Type B pancreatic cell (in vitro differentiated cells): ENCODE results near the gene ARAP3. TPM values are rescaled to one million over a fixed set of nuclear protein-coding genes. Genes with fewer than 3 reads are reported as not detected.

ENCODE experiments used
- DNase-seq: peaks from one replicate; pipeline ENCODE4 v3.0.0; 2021; ENCODE audit warnings: mixed read lengths; ENCODE audit not compliant: unreplicated experiment; ENCODE audit errors: extremely low spot score
- H3K27ac Mint-ChIP-seq: 2 replicates; pipeline ENCODE4 v1.8.0; 2021; ENCODE audit warnings: mild to moderate bottlenecking, mixed read lengths
- H3K27me3 Mint-ChIP-seq: 2 replicates; pipeline ENCODE4 v1.8.0; 2021; ENCODE audit warnings: mixed read lengths
- H3K36me3 Mint-ChIP-seq: 2 replicates; pipeline ENCODE4 v1.8.0; 2021; ENCODE audit warnings: mixed read lengths
- H3K4me1 Mint-ChIP-seq: one replicate; pipeline ENCODE4 v1.8.0; 2021; ENCODE audit warnings: mixed read lengths; ENCODE audit not compliant: unreplicated experiment
- H3K4me3 Mint-ChIP-seq: 2 replicates; pipeline ENCODE4 v1.8.0; 2021; ENCODE audit warnings: mild to moderate bottlenecking, mixed read lengths
- H3K9me3 Mint-ChIP-seq: 2 replicates; pipeline ENCODE4 v1.8.0; 2021; ENCODE audit warnings: mixed read lengths
- total RNA-seq: library from RNA; stranded (reverse); gene quantifications from 2 replicates; pipeline ENCODE4 v1.2.1, GENCODE V29; 2021; ENCODE audit warnings: low replicate concordance
- TF ChIP-seq, protein P1 (sequence below): fragments of 200-600 bp; sonication (generic); conservative IDR thresholded peaks from 2 replicates; pipeline ENCODE4 v1.5.0; 2021; ENCODE audit warnings: antibody characterized with exemption, mild to moderate bottlenecking

ARAP3 gene
- total RNA-seq, 1 donor from 2014 or later, result 8.4 TPM

DNA sequence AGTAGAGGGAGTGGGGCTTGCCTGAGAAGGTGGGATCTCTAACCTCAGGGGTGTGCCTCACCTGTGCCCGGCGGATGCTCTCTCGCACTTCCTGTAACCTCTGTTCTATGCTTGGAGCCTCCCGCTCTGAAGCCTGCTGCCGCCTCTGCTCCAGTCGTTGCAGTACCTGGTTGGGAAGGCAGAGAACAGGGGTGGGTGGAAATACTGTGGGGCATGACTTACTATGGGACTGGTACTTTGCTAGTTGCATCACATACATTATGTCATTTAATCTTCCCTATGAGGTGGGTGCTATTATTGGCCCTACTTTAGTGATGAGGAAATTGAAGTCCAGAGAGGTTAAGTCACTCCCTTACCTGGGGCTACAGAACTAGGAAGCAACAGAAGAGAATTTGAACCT lies 36.0 kb downstream of the ARAP3 start:
- no peak overlapping the region for H3K4me3 Mint-ChIP-seq
- H3K9me3 Mint-ChIP-seq, result no peaks in the 10 kb centered on the region
- H3K4me1 Mint-ChIP-seq, result peaks cover under 1% of the 10 kb centered on the region
- H3K27ac Mint-ChIP-seq, result no peak overlapping the region
- TF ChIP-seq, protein P1, sequence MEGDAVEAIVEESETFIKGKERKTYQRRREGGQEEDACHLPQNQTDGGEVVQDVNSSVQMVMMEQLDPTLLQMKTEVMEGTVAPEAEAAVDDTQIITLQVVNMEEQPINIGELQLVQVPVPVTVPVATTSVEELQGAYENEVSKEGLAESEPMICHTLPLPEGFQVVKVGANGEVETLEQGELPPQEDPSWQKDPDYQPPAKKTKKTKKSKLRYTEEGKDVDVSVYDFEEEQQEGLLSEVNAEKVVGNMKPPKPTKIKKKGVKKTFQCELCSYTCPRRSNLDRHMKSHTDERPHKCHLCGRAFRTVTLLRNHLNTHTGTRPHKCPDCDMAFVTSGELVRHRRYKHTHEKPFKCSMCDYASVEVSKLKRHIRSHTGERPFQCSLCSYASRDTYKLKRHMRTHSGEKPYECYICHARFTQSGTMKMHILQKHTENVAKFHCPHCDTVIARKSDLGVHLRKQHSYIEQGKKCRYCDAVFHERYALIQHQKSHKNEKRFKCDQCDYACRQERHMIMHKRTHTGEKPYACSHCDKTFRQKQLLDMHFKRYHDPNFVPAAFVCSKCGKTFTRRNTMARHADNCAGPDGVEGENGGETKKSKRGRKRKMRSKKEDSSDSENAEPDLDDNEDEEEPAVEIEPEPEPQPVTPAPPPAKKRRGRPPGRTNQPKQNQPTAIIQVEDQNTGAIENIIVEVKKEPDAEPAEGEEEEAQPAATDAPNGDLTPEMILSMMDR, result no peak
- no peaks in the 10 kb centered on the region for H3K27me3 Mint-ChIP-seq
- peaks cover 7% of the 10 kb centered on the region for H3K36me3 Mint-ChIP-seq
- DNase-seq, result no peak

DNA sequence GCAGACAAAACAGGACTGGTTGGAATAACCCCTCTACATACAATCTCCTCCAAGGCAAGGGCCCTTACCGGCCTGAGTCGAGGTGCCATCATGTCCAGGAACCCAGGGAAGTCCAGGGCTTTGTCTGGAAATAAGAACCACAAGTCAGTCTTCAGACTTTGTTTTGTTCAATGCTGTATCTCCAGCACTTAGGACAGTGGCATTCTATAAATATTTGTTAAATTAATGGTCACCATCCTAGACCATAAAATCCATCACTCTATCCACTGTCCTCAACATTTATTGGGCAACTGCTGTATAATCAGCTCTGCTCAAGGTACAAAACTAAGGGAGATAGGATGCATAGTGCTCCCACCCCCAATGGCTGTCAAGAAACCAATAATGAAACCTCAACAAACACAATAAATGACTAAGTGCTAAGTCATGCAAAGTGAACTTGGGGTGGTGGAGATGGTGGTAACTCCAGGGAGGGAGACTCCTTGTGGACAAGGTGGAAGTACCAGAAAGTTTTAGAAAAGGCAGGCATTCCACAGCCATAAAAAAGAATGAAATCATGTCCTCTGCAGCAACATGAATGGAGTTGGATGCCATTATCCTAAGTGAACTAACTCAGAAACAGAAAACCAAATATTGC lies 40.3 kb downstream of the ARAP3 start:
- H3K27ac Mint-ChIP-seq, result no peak overlapping the region
- H3K36me3 Mint-ChIP-seq, result peaks cover 7% of the 10 kb centered on the region
- no peaks in the 10 kb centered on the region for H3K4me1 Mint-ChIP-seq
- DNase-seq, result no peak
- H3K4me3 Mint-ChIP-seq, result no peak overlapping the region
- TF ChIP-seq, protein P1, result peak; percentile 18
- H3K9me3 Mint-ChIP-seq, result no peaks in the 10 kb centered on the region
- peaks cover 5% of the 10 kb centered on the region for H3K27me3 Mint-ChIP-seq

DNA sequence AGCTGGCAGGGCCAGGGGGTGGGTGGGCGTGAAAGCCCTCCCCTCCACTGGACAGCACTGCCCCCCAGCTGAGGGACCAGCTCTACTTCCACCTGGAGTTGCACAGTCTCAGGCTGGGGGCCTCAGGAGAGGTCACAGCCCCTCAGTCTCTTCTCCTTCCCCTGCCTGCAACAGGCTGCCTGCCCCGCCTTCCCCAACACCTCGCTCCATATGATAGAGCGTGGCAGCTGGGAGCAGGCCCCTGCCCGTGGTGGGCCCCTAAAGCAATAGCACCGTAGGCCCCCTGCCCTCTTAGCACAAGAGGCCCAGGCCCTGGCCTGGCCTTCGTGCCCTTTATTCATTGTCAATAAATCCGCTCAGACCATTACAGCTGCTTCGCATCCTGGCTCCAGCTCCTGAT lies 41.3 kb downstream of the ARAP3 start:
- Mint-ChIP-seq H3K27me3 (peaks cover 5% of the 10 kb centered on the region), H3K9me3 (no peaks in the 10 kb centered on the region), H3K36me3 (peaks cover 3% of the 10 kb centered on the region), H3K4me1 (peaks cover 6% of the 10 kb centered on the region), H3K27ac (no peak overlapping the region), H3K4me3 (no peak overlapping the region)
- peak; percentile 56 for DNase-seq
- TF ChIP-seq, protein P1, result no peak

DNA sequence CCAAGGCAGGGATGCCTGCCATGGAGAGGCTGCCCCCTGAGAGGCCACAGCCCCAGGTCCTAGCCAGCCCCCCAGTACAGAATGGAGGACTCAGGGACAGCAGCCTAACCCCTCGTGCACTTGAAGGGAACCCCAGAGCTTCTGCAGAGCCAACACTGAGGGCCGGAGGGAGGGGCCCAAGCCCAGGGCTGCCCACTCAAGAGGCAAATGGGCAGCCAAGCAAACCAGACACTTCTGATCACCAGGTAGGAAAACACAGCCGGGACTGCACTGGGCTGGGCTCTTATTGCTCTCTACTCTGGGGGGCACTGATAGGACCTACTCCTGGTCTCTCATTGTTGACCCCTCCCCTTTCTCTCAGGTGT lies 42.0 kb downstream of the ARAP3 start:
- no peak overlapping the region for H3K4me3 Mint-ChIP-seq
- DNase-seq, result peak; percentile 54
- H3K27ac Mint-ChIP-seq, result no peak overlapping the region

DNA sequence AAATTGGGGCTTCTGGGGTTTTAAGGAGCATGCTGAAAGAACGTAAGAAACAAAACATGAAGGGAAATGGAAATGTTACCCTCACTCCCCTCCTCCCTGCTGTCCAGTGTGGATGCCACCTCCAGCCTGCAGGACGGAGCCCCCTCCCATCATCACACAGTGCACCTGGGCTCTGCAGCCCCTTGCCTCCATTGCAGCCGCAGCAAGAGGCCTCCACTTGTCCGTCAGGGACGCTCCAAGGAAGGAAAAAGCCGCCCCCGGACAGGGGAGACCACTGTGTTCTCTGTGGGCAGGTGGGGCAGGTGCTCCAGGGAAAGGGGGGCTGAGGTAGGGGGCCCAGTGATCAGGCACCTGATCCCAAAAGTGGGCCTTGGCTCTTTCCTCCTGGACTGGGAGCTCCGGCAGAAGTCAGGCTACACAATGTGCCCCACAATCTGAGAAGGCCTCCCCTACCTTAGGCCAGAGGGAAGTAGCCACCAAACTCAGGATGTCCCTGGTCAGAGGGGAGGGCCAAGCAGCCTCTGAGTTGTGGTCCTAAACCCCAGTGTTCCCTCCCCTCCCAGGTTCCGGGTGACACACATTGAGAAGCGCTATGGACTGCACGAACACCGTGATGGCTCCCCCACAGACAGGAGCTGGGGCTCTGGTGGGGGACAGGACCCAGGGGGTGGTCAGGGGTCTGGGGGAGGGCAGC lies 42.5 kb downstream of the ARAP3 start:
- Mint-ChIP-seq H3K27ac (no peak overlapping the region), H3K9me3 (no peaks in the 10 kb centered on the region), H3K27me3 (peaks cover 5% of the 10 kb centered on the region), H3K36me3 (no peaks in the 10 kb centered on the region), H3K4me1 (peaks cover 15% of the 10 kb centered on the region), H3K4me3 (no peak overlapping the region)
- peak; percentile 54 for DNase-seq
- TF ChIP-seq, protein P1, result no peak

More for the DNA sequence above, 42.0 kb downstream of the ARAP3 start:
- Mint-ChIP-seq H3K36me3 (peaks cover 1% of the 10 kb centered on the region), H3K9me3 (no peaks in the 10 kb centered on the region), H3K27me3 (peaks cover 5% of the 10 kb centered on the region), H3K4me1 (peaks cover 13% of the 10 kb centered on the region)
- TF ChIP-seq, protein P1, result no peak
